Activated naive CD8-positive, alpha-beta T cell treated with anti-CD3 and anti-CD28 coated beads, Interleukin-2, amount 10 ng/mL, durations not matched to agents 7 days and 5 days (primary cell): ENCODE measurements around the gene PDXK. TPM values are rescaled to one million over a fixed set of nuclear protein-coding genes. Genes with fewer than 3 reads are reported as not detected.

Experiments
- ATAC-seq: fragments of 150-1000 bp; cut with Tn5 transposase; one replicate; pipeline ENCODE4 v1.10.0; 2021; ENCODE audit warnings: low read depth, moderate library complexity
- POLR2A ChIA-PET: fragments of 350-600 bp; sonication (Branson Sonifier 250); formaldehyde crosslinking; loops from one replicate; lab custom pipeline; 2021; ENCODE audit warnings: antibody characterized with exemption; lab: Charles Lee
- DNase-seq: peaks from one replicate; pipeline ENCODE4 v3.0.0; 2021
- H3K27ac Mint-ChIP-seq: one replicate; pipeline ENCODE4 v1.8.0; 2022; ENCODE audit warnings: mild to moderate bottlenecking, mixed read lengths
- H3K27me3 Mint-ChIP-seq: one replicate; pipeline ENCODE4 v1.8.0; 2022; ENCODE audit warnings: mild to moderate bottlenecking, moderate library complexity, mixed read lengths
- H3K36me3 Mint-ChIP-seq: one replicate; pipeline ENCODE4 v1.8.0; 2021; ENCODE audit warnings: mild to moderate bottlenecking, mixed read lengths
- H3K4me1 Mint-ChIP-seq: one replicate; pipeline ENCODE4 v1.8.0; 2021; ENCODE audit warnings: mixed read lengths
- H3K4me3 Mint-ChIP-seq: one replicate; pipeline ENCODE4 v1.8.0; 2022; ENCODE audit warnings: mild to moderate bottlenecking, moderate library complexity, mixed read lengths
- H3K9me3 Mint-ChIP-seq: one replicate; pipeline ENCODE4 v1.8.0; 2021; ENCODE audit warnings: mixed read lengths
- total RNA-seq, 2 experiments: library from RNA; stranded (reverse); gene quantifications; one replicate each; pipeline ENCODE4 v1.2.3, GENCODE V29; 2021

Gene PDXK
- total RNA-seq, 2 experiments from 2014 or later = 96.9 to 101 TPM

GRCh38 chr21:43733529-43734071 lies 14.7 kb downstream of the PDXK start:
- no peaks in the 10 kb centered on the region for H3K9me3 Mint-ChIP-seq
- POLR2A ChIA-PET = no interaction called here
- no peak overlapping the region for H3K4me3 Mint-ChIP-seq
- H3K27me3 Mint-ChIP-seq = no peaks in the 10 kb centered on the region
- peaks cover 10% of the 10 kb centered on the region for H3K36me3 Mint-ChIP-seq
- no peak for ATAC-seq
- peak overlapping the region; percentile 19 for H3K27ac Mint-ChIP-seq
- peaks cover 28% of the 10 kb centered on the region for H3K4me1 Mint-ChIP-seq
- DNase-seq = no peak

- no peak for DNase-seq
- peak overlapping the region; percentile 54 for H3K27ac Mint-ChIP-seq
- POLR2A ChIA-PET = interaction anchor here (0.8 kb wide), 1 partner anchor 27 kb away, joined by 3 read pairs; no protein-coding TSS in a partner anchor
- ATAC-seq = peak; percentile 35
- H3K36me3 Mint-ChIP-seq = peaks cover 10% of the 10 kb centered on the region
- H3K9me3 Mint-ChIP-seq = no peaks in the 10 kb centered on the region
- no peaks in the 10 kb centered on the region for H3K27me3 Mint-ChIP-seq
- peak overlapping the region; percentile 13 for H3K4me3 Mint-ChIP-seq
- peaks cover 23% of the 10 kb centered on the region for H3K4me1 Mint-ChIP-seq
Observed at GRCh38 chr21:43734131-43734927, 15.4 kb downstream of the PDXK start.

GRCh38 chr21:43734928-43735229 lies 15.9 kb downstream of the PDXK start:
- no peak for DNase-seq
- peak overlapping the region; percentile 13 for H3K4me3 Mint-ChIP-seq
- no peaks in the 10 kb centered on the region for H3K27me3 Mint-ChIP-seq
- peaks cover 19% of the 10 kb centered on the region for H3K4me1 Mint-ChIP-seq
- no peak for ATAC-seq
- no peaks in the 10 kb centered on the region for H3K9me3 Mint-ChIP-seq
- peak overlapping the region; percentile 54 for H3K27ac Mint-ChIP-seq
- POLR2A ChIA-PET = interaction anchor here (0.8 kb wide), 1 partner anchor 27 kb away, joined by 3 read pairs; no protein-coding TSS in a partner anchor
- H3K36me3 Mint-ChIP-seq = peaks cover 11% of the 10 kb centered on the region

DNA sequence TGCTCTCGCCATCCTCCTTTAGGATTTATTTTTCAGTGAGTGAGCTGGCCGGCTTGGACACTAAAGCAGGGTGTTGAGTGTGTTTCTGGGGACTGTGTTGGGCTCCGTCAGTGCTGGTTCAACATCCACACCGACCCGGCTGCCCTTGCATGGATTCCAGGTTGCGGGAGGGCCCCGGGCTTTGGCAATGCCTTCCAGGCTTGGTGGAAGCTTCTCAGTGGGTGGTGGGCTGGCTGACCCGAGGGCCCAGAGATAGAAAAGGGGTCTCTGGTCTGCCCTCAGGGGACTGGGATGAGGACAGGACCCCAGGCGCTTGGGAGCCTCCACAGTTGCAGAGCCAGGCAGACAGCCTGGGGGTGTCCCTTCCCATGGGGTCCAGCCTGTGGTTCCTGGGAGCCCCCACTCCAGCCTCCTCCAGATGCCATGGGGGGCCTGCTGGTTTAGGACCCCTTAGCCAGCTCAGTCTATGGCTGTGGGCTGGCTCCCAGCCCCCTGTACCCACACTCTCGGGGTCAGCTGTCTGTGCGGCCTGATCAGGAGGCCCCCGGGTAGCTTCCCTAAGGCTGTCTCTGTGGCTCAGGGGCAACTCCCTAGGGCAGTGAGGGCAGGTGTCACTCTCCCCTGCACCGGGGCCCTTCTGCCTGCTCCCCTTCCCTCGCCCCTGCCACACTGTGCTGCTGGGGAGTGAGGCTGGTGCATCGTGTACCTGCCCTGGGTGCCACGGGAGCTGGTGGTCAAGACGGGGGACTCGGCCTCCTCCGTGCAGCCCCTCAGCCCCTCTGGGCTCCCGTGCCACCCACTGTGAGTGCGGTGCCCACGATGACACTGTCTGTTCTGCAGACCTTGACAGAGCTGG lies 16.5 kb downstream of the PDXK start:
- H3K27me3 Mint-ChIP-seq = no peaks in the 10 kb centered on the region
- ATAC-seq (no peak), DNase-seq (no peak)
- peaks cover 16% of the 10 kb centered on the region for H3K4me1 Mint-ChIP-seq
- H3K4me3 Mint-ChIP-seq = no peak overlapping the region
- POLR2A ChIA-PET = interaction anchor here (0.8 to 1.0 kb wide), 2 partner anchors 12 to 26 kb away, joined by 3 read pairs; no protein-coding TSS in a partner anchor
- H3K36me3 Mint-ChIP-seq = peaks cover 12% of the 10 kb centered on the region
- no peaks in the 10 kb centered on the region for H3K9me3 Mint-ChIP-seq
- H3K27ac Mint-ChIP-seq = peak overlapping the region; percentile 54

- POLR2A ChIA-PET = interaction anchor here (1.0 to 1.7 kb wide), 2 partner anchors 9 to 11 kb away, joined by 3 to 7 read pairs; no protein-coding TSS in a partner anchor
- Mint-ChIP-seq H3K4me1 (peaks cover 16% of the 10 kb centered on the region), H3K36me3 (peaks cover 15% of the 10 kb centered on the region), H3K9me3 (no peaks in the 10 kb centered on the region), H3K4me3 (no peak overlapping the region), H3K27me3 (no peaks in the 10 kb centered on the region), H3K27ac (peak overlapping the region; percentile 43)
- DNase-seq (no peak), ATAC-seq (no peak)
Observed at GRCh38 chr21:43736224-43736883, 17.4 kb downstream of the PDXK start.

DNA sequence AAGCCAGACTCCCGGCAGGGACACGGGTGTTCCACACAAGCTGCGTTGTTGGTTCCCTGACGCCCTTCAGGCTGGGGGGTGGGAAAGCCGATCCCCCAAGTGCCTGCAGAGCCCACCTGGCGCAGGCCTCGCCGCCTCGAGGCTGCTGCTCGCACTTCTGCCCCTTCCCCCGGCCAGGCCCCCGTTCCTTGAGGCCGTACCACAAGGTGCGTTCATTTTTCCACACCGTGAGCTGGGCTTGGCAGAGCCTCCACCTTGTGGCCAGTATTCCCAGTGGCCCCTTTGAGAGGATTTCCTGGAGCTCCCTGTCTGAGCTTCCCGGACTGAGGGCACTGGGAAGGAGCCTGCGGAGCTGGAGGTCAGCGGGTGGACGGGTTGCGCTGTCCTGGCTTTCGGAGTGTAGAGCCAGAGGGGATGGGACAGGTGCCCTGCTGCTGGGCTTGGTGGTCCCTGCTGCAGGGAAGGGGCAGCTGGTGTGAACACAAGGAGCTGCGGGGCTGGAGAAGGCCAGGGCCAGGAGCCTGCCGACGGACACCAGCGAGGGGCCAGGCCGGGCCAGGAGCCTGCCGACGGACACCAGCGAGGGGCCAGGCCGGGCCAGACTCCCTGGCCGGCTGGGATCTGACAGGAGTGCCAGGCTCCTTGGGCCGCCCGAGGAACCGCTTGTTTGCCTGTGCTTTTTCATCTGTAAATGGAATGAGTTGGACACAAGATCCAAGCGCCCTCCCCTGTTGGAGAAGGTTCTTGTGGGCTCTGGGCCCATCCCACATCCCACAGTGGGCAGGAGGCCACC lies 18.4 kb downstream of the PDXK start:
- Mint-ChIP-seq H3K27me3 (no peaks in the 10 kb centered on the region), H3K4me1 (peaks cover 16% of the 10 kb centered on the region), H3K27ac (no peak overlapping the region), H3K36me3 (peaks cover 15% of the 10 kb centered on the region), H3K9me3 (no peaks in the 10 kb centered on the region), H3K4me3 (no peak overlapping the region)
- DNase-seq (no peak), ATAC-seq (no peak)
- POLR2A ChIA-PET = interaction anchor here (1.7 kb wide), 1 partner anchor 10 kb away, joined by 7 read pairs; no protein-coding TSS in a partner anchor

DNA sequence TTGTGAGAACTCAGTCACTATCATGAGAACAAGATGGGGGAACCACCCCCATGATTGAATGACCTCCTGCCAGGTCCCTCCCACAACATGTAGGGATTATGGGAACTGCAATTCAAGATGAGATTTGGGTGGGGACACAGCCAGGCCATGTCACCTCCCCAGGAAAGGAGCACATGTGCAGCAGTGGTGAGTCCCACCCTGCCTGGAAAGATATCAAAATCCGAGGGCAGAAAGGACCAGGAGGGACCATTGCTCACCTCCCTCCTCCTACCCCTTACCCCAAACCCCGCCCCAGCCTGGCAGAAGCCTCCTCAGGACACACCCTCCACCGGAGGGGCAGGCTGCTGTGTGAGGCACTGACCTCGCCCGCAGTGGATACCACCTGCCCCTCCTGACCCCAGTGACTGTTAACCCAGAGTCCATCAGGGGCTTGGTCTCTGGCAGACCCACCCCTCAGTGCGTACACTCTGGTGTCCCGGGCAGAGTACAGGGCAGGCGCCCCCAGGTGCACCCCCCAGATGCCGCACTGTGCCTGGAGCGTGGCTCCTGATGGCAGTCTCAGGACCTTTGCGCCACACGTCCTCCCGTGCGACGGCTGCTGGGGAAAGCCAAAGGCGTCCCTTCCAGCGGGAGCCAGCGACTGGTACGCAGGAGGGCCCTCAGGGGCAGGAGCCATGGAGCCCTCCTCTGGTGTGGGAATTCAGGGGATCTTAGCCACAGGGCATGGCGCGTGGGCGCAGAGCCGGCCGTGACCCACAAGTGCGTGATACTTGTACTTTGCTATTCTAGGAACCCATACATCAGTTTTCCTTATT lies 20.9 kb downstream of the PDXK start:
- POLR2A ChIA-PET = no interaction called here
- Mint-ChIP-seq H3K27me3 (no peaks in the 10 kb centered on the region), H3K4me1 (peaks cover 5% of the 10 kb centered on the region), H3K36me3 (peaks cover 16% of the 10 kb centered on the region), H3K27ac (no peak overlapping the region), H3K4me3 (no peak overlapping the region), H3K9me3 (no peaks in the 10 kb centered on the region)
- ATAC-seq = no peak
- DNase-seq = no peak

DNA sequence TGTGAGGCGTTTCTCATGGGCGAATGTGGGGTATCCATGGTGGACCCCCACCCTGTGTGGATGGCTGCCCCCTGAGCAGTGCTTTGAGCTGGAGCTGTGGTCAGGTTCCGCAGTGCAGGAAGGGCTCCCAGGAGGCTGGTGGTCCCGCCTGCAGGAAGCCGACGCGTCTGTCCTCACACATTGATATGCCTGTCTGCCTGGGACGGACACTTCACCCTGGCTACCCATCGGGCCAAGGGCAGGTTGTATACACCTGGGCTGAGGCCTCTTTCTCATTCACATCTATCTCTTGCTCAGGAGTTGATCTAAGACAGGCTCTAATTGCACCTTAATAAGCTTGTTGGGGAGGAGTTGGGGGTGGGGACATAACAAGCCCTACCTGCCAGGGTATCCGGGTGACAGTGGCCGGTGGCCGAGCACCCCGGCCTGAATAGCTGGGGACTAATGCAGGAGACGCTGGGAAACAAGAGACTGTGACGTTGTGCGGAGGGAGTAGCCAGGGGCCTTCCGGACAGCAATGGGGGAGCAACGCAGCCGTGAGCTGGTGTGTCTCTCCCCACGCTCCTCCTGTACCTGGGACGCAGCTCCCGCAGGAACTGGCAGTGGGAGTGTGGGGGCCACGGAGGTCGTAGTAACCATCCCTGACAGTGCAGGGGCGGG lies 21.7 kb downstream of the PDXK start:
- POLR2A ChIA-PET = no interaction called here
- Mint-ChIP-seq H3K27ac (peak overlapping the region; percentile 38), H3K36me3 (peaks cover 17% of the 10 kb centered on the region)

DNA sequence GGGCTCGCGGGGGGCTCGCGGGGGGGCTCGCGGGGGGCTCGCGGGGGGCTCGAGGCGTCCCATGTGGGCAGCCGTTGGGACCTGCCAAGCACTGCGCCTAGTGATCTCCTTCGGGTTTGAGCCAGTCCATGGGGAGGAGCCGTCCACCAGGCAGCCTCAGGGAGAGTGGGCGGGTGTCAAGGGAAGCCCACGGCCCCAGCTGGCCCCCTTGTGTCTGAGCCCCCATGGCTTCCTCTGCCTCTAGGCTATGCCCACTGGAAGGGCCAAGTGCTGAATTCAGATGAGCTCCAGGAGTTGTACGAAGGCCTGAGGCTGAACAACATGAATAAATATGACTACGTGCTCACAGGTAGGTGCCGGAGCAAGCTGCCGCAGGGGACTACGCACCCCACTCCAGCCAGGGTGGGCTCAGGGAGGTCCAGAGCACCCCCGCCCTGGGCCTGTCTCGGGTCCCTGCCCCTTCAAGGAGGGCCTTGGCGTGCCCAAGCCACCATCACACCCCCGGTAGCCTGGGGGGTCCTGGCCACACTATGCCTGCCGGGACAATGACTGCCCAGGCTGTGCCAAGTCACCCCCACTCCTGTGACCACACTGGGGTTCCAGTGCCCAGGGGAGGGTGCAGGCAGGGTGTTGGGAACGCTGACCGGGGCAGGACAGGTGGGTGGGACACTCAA lies 22.6 kb downstream of the PDXK start:
- Mint-ChIP-seq H3K9me3 (no peaks in the 10 kb centered on the region), H3K4me3 (no peak overlapping the region), H3K27ac (no peak overlapping the region), H3K27me3 (no peaks in the 10 kb centered on the region), H3K4me1 (peaks cover 2% of the 10 kb centered on the region), H3K36me3 (peaks cover 12% of the 10 kb centered on the region)
- DNase-seq (no peak), ATAC-seq (no peak)
- POLR2A ChIA-PET = no interaction called here

More for the DNA sequence above, 21.7 kb downstream of the PDXK start:
- Mint-ChIP-seq H3K9me3 (no peaks in the 10 kb centered on the region), H3K4me3 (no peak overlapping the region), H3K27me3 (no peaks in the 10 kb centered on the region), H3K4me1 (peaks cover 2% of the 10 kb centered on the region)
- peak; percentile 26 for ATAC-seq
- no peak for DNase-seq

DNA sequence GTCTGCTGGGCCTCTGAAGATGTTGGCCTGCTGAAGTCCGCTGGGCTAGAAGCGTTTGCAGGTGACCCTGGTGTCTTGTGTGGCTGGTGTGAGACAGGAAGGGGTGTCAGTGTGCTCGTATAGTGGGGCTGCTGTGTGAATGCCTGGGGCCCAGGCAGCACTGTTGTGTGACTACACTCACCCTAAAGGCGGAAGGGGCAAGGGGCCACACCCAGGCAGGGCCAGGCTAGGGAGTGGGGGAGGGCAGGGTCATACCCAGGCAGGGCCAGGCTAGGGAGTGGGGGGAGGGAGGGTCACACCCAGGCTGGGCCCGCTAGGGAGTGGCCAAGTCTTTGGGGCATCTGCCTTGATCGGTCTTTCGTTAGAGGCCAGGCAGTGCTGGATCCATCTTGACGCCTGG lies 25.0 kb downstream of the PDXK start:
- no peak for ATAC-seq
- H3K27ac Mint-ChIP-seq = no peak overlapping the region
- no peaks in the 10 kb centered on the region for H3K4me1 Mint-ChIP-seq
- H3K27me3 Mint-ChIP-seq = no peaks in the 10 kb centered on the region
- H3K36me3 Mint-ChIP-seq = peaks cover 7% of the 10 kb centered on the region
- no peak overlapping the region for H3K4me3 Mint-ChIP-seq
- no peaks in the 10 kb centered on the region for H3K9me3 Mint-ChIP-seq
- DNase-seq = no peak
- POLR2A ChIA-PET = no interaction called here

DNA sequence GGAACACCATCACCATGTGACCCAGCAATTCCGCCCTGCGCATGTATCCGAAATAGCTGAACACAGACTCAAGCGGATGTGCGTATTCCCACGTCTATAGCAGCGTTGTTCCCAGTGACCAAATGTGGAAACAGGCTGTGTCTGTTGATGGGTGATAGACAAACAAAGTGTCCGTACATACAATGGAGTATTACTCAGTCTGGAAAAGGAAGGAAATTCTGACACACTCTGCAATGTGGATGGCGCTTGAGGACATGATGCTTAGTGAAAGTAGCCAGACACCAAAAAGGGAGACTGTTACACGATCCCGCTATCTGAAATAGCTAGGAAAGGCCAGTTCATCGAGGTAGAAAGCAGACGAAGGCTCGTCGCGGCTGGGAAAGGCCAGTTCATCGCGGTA lies 25.8 kb downstream of the PDXK start:
- no peaks in the 10 kb centered on the region for H3K9me3 Mint-ChIP-seq

More for the DNA sequence above, 25.8 kb downstream of the PDXK start:
- Mint-ChIP-seq H3K4me3 (no peak overlapping the region), H3K4me1 (peaks cover 6% of the 10 kb centered on the region), H3K27me3 (no peaks in the 10 kb centered on the region), H3K27ac (no peak overlapping the region), H3K36me3 (peaks cover 6% of the 10 kb centered on the region)
- no peak for DNase-seq
- POLR2A ChIA-PET = no interaction called here
- ATAC-seq = no peak
